ENCODE results near the gene CKAP5.

CKAP5 gene

DNA sequence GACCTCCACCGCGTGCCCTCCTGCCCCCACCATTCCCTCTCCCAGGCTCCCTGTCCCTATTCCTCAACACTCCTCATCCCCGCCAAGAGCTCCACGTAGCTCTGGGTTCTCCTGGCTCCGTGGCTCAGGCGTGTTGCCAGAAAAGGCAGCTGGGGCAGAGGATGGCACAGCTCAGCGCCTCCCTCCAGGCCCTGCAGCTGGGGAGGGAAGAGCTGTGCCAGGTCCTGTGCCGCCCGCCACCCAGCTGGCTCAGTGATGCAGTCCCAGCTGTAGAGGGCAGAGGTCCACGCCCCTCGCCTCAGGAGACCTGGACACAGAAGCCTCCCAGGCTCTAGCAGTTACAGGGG lies 149.9 kb downstream of the CKAP5 start:
- no peak for DNase-seq

DNA sequence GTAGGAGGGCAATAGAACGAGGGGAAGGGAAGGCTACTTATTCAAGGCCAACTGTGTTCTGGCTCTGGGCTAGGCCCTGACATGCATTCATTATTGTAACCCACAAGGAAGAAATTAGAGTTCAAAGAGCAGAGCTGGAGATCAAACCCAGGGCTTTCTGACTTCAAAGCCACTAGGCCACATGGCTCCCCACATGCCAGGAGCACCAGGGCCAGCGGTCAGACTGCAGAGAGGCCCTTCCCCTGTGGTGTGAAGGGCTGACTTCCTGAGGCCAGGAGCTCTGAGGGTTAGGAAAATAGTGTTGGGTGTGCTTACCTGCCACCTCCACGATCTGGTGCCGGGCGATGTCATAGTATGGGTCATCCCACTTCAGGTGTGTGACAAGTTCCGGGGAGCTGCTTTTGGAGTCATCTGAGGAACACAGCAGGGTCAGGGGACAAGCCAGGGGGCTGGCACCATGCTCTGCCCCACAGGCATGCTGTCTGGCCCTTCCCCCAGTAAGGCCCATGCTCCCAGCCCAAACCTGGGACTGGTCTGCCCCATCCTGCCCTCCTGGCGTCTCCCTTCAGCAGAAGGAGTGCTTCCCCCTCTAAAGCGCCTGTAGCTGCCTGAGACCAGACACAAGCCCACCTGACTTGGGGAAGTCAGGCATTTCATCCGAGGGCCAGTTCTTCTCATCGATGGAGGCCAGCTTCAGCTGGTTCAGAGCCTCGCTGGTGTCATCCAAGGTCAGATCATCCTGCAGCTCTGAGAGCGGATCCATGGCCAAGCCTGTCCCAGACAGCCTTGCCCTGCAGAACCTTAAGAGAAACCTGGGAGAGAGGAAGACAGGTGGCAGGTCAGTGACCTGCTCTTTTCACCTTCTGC lies 150.5 kb downstream of the CKAP5 start:
- no peak for DNase-seq

DNA sequence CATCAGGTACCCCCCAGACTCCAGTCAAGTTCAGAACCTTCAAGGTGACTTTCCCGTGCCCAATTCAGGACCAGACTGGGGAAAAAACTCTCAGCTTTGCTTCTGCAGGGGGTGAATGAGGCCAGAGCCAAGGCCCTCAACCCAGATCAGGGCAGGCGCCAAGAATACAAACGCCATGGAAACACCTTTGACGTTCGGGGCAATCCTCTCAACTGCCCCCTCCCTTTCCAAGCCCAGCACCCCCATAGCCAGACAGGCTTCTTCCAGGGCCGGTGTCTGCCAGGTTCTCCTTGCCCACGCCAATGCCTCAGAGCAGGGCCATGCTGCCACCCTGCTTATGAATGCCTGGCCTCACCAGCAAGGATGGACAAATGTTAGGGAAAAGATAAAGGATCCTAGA lies 151.5 kb downstream of the CKAP5 start:
- no peak for DNase-seq

DNA sequence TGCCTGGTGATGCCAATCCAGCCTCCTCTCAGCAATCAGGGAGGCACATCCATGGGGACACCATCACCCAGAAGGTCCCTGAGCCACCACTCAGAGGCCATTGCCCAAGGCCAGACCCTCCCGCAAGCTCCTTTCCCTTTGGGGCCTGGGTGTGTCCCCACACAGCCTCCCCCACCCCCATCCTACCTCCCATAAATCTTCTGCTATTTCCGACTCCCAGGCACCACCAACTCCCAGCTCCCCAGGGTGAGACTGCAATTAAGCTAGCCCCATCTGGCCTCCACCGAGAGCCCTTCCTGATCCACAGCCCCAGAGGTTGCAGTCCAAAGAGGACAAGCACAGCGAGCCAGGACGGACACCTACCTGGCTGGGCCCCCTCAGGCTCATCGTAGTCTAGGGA lies 152.0 kb downstream of the CKAP5 start:
- no peak for DNase-seq

DNA sequence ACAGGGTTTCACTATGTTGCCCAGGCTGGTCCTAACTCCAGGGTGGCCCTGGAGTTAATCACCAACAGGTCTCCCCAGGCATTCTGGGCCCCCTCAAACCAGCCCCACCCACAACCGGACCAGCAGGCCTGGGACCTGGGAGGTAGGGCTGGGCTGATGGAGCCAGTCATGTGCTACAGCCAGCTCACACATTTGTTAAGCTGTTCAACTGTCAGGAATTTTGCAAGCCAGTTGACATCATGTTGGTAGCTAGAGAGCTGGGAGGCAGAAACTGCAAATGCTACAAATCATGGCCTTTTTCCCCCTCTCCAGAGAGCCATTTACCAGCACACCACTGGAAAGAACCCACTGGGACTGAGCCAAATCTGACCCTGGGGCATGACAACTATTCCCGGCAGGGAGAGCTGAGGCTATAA lies 152.5 kb downstream of the CKAP5 start:
- no peak for DNase-seq

Measured in activated CD4-positive, alpha-beta T cell treated with anti-CD3 and anti-CD28 coated beads, Interleukin-2, amount 50 U/mL, for 4 hours (primary cell).